K562 (cell line): ENCODE results near the gene SPINK8.

Source experiments
- E2F6 ChIP-seq, 2 experiments: IDR thresholded peaks; 2 replicates each; pipeline ENCODE4 v1.6.1; 2011; ENCODE audit warnings: borderline replicate concordance in 1 of 2, control low read depth in 1 of 2, low read depth in 1 of 2, low read length in 1 of 2, mild to moderate bottlenecking in 1 of 2, mixed read lengths in 1 of 2, moderate library complexity in 1 of 2; ENCODE audit not compliant: insufficient read depth in 1 of 2, insufficient read length in 1 of 2, poor library complexity in 1 of 2, severe bottlenecking in 1 of 2; ENCODE audit errors: extremely low read depth in 1 of 2
- HDAC2 ChIP-seq: fragments of 450-650 bp; IDR thresholded peaks from 2 replicates; pipeline ENCODE4 v1.6.1; 2016; ENCODE audit warnings: mild to moderate bottlenecking
- PRMT5 ChIP-seq: sonication (generic); formaldehyde crosslinking; IDR thresholded peaks from 2 replicates; pipeline ENCODE4 v1.5.0; 2020; ENCODE audit warnings: missing genetic modification reagents
- SMC3 ChIP-seq: conservative IDR thresholded peaks from 2 replicates; pipeline ENCODE4 v1.6.1; 2011; ENCODE audit warnings: low read depth, low read length, improper control_type of control experiment; ENCODE audit not compliant: insufficient read depth
- ZNF778 ChIP-seq: fragments of 450-650 bp; formaldehyde crosslinking; IDR thresholded peaks from 2 replicates; pipeline ENCODE4 v1.4.0; 2020; ENCODE audit warnings: mild to moderate bottlenecking, moderate library complexity

GRCh38 chr3:48280881-48281280 lies 52.6 kb downstream of the SPINK8 start:
- TF ChIP-seq ZNF778 (CRISPR knock-in tag): no peak
- no peak for TF ChIP-seq E2F6 (IDR thresholded peaks at IDR 0.05; ENCODE audit: borderline replicate concordance in 1 of 2, extremely low read depth in 1 of 2, insufficient read depth in 1 of 2, insufficient read length in 1 of 2, low read depth in 1 of 2, low read length in 1 of 2, poor library complexity in 1 of 2, severe bottlenecking in 1 of 2)
- TF ChIP-seq PRMT5 (CRISPR knock-in tag): no peak
- TF ChIP-seq HDAC2: no peak
- TF ChIP-seq SMC3: no peak
